Jurkat, Clone E6-1 (cell line): ENCODE data around the gene SLC44A3.

ENCODE experiments used
- DNase-seq: peaks from one replicate; pipeline ENCODE4 v3.0.0-alpha.2; 2011; ENCODE audit warnings: low read depth, low spot score
- H3K4me3 ChIP-seq: 2 replicates; pipeline ENCODE4 v1.5.1; 2011; ENCODE audit warnings: mild to moderate bottlenecking, low read length, control low read depth, moderate library complexity

SLC44A3 gene

DNA sequence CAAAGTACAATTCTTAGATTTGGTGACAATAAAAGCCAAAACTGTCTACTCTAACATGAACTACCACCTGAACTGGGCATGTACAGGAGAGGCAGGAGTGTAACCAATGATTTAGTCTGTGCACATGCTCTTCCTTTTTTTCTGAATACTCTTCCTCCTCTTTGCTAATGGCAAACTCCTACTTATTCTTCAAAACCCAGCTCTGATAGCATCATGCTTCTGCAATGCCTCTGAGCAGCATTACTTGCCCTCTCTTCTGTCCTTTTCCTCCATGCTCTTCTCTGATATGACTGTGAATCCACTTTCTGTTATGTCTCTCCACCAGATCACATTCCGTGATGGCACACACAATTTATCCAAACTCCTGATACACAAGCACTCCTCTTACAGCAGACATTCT is 75.4 kb downstream of the SLC44A3 start:
- DNase-seq: no peak
- H3K4me3 ChIP-seq: no peak overlapping the region

DNA sequence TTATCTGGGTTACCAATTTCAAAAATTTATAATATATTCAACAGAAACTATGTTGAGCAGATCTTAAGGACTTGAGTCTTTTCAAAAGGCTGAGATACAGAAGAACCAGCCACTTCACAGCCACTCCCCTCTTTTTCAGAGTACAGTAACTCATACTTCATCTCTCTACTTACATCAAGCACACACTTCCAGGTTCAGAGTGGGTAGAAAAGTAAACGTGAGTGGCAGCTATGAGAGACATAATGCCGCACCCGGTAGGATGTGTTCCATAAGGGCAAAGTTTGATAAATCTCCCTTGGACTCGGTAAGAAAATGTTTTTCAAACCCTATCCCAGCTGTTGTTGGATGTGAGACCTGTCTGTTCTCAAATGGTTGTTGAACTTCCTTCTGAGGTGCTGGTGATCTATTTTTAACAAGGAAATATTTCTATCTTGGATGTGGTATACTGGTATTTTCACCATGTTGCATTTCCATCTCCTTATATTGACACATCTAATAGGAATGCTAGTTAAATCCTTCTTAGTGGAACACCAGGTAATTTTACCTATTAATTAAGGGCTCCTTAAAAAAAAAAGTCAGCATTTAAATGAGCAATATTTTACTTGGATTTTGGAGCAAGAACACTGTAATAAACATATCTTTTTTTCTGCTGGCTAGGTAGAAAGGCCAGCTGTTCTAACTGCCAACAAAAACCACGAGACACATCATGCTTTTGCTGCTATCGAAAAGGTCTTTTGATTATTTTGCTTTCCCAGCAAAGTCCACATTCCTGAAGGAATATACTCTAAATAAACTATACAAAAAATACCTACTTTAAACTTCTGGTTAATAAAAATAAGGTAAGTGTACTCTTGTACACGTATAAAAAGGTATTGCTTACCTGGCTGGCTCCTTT is 78.6 kb downstream of the SLC44A3 start:
- H3K4me3 ChIP-seq: no peak overlapping the region
- no peak for DNase-seq

DNA sequence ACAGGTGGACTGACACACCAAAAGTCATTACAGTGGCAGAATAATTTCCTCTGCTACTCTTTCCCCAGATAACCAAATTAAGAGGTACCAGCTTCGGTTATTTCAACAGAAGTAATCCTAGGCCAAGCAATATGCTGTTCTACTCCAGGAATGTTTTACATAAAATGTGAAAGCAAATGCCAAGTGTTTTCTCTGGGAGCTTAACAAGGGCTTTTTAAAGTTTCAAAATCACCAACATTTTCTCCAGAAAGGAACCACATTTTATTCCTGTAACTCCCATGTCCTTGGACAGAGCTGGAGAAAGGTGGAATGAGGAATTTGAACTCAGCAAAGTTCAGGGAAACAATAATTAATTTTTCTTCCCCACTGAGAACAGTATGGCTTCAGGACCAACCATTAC is 79.6 kb downstream of the SLC44A3 start:
- no peak overlapping the region for H3K4me3 ChIP-seq
- no peak for DNase-seq

DNA sequence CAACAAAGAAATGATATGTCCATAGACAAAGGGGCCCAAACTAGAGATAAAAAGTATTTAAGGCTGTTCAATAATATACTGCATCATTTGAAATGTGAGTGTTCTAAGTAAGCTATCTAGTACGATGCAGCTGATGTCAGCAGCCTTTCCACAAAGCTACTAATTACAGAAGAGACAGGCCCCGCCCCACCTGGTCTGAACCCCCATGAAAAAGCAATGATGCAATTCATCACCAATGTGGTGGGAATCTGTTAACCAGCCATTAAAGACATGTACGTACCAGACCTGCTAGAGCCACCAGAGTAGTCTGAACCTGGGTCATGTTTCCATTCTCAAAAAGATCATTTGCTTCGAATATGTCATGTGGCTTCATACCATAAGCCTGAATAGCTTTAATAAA is 81.7 kb downstream of the SLC44A3 start:
- no peak for DNase-seq
- no peak overlapping the region for H3K4me3 ChIP-seq

DNA sequence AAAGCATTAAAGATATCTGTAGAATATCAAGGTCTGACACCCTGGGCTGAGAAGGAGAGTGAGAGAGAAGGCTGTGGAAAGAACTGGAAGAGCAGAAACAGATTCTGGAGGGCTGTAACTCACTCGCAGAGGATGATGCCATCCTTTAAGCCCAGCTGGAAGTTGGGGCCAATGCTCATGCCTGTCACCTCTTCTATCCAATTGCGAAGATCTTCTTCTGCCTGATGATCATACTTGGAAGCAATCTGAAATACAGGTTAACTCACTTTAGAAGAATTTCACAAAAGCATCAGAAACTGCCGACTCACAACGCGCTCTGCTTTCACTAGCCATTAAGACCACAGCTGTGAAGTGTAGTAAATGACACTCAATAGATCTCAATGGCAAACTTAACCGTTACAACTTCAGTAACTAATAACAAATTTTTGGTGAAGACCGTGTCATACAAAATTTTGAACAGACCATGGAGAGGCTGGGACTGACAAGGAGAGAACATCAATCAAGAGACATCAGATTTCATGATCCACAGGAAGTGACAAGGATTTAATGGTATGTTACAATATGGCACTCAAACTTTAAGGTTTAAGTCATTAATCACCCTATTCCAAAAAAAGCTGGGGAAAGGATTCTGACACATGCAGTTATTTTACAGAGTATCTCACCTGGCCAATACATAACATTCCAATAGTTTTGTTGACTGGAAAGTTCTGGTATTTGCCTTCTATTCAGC is 83.3 kb downstream of the SLC44A3 start:
- H3K4me3 ChIP-seq: no peak overlapping the region
- no peak for DNase-seq

DNA sequence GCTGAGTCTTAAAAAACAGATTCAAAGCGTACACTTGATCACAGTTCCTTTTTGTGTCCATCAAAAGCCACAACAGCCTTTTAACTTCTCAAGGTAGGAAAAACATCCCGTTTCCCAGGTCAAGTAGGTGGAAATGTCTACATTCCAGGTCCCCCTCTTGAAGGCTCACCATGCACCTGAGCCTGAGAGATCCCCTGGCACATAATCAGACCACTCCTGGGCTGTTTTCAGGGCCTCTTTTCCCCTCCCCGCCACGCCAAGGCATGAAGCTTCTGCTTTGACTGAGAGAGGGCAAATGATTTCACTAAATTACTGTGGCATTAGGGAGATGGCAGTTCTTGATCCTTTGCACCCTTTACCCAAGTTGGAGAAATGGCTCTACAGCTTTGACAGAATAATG is 85.0 kb downstream of the SLC44A3 start:
- no peak for DNase-seq

DNA sequence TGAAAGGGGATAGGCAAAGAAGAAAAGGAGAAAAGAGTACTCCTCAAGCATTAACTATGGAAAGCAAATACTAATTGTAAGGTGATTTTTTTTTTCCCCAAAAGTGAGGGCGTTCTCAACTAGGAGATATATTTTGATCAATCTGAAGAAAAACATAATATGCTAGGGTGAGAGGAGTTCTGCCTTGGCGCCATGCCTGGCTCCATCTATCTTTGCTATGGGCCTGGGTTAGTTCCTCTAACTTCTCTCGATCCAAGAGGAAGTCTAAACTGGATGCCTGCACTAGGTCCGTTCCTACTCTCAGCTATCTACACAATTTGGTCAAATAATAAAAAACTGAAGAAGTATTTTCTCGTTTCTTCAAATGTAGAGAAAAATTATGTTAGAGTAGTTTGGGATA is 86.2 kb downstream of the SLC44A3 start:
- no peak overlapping the region for H3K4me3 ChIP-seq
- DNase-seq: no peak

More for the DNA sequence above, 85.0 kb downstream of the SLC44A3 start:
- no peak overlapping the region for H3K4me3 ChIP-seq

DNA sequence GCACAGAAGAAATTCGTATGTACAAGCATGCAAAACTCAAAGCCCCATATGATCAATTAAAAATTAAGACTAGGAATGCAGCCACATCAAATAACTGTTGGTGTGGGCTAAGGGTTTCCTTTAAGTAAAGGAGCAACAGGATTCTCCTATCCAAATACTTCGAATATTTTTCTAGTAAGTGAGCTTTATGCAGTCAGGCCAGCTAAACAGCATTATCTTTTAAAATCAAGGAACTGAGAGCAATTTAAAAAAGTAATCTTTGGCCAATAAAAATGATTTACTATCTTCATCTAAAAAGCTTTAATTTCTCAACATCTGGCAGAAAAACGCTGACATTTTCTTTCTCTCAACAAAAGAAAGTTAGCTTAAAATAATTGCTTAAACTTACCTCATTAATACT is 87.0 kb downstream of the SLC44A3 start:
- DNase-seq: no peak
- no peak overlapping the region for H3K4me3 ChIP-seq

DNA sequence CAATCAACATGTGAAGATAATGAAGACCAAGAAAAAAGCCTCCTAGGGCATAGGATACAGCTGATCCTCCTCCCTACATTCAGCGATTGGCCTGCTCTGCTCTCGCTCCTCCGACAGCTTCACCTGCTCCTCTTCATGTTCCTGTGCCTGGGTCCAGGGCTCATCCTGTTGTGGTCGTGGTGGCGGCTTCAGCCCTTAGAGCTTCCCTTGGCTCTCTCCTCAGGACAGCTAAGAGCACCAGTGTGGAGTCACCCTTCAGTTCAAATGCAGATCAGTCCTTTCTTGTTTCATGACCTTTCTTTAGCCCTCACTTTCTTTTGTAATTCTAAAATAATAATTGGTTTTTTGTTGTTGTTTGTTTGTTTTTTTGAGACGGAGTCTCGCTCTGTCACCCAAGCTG is 88.0 kb downstream of the SLC44A3 start:
- DNase-seq: no peak
- no peak overlapping the region for H3K4me3 ChIP-seq

DNA sequence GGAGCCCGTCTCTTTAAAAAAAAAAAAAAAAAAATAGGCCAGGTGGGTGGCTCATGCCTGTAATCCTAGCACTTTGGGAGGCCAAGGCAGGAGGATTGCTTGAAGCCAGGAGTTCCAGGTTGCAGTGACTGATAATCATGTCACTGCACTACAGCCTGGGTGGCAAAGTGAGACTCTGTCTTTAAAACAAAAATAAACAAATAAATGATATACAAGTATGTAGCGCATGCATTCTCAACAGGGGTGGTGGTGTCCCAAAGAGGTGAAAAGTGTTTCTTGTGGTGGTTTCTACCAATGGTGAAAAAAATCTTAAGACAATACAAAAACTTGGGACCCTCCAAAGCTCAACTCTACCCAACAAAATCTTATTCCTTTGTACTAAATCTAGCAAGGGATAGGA is 88.8 kb downstream of the SLC44A3 start:
- H3K4me3 ChIP-seq: no peak overlapping the region
- DNase-seq: no peak

DNA sequence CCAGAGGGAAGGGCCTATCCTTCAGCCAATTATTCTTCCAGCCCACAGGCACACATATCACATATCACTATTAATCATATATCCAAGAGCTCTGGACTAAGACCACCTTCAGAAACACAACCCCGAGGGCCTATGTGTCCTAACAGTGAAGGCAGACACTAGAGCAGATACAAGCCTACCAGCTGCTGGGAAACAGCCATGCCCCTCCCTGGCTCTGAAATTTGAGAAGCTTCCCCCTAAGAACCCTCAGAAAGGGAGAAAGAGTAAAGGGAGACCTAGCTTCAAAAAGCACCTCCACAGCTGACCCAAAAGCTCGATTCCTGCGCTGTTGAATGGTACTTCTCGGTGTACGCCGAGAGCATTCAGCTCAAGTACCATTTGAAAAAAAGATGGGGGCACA is 89.3 kb downstream of the SLC44A3 start:
- no peak for DNase-seq
- no peak overlapping the region for H3K4me3 ChIP-seq

DNA sequence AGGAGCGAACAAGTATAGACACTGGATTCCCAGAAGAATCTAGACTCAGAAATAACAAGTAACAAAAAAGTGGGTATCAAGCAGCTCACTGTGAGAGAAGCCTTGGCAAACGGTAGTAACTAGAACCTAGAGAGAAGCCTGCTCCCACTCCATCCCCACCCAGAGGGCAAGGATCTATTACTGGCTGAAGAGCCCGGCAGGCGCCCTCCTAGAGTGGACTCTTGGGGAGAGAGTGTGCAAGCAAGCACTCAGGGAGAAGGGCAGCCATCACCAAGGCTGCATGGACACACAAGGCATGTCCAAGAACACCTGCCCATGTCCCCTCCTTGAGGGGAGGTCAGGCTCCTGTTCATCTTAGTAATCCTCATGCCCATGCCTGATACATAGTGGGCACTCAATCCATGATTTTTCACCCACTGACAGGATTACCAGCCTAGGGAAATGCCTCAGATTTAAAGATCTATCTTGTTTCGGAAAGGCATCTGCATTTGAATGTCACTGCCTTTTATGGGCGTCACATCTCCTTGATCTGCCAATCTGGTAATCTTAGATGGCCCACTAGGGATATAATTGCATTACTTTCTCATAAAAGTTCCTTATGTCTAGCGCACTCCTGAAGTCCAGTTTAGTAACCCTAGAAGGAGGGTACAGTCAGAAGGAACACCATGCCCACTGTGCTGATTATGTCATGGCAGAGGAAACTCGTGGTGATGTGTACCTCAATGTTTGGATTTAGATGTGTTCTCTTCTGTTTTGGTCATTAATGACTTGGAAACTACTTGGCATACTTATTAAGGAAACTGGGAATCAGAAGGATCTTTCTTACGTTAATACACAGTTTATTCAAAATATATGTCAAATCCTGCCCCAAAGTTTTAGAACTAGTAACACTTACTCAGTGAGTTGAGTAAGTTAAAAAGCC is 92.4 kb downstream of the SLC44A3 start:
- no peak overlapping the region for H3K4me3 ChIP-seq
- no peak for DNase-seq

DNA sequence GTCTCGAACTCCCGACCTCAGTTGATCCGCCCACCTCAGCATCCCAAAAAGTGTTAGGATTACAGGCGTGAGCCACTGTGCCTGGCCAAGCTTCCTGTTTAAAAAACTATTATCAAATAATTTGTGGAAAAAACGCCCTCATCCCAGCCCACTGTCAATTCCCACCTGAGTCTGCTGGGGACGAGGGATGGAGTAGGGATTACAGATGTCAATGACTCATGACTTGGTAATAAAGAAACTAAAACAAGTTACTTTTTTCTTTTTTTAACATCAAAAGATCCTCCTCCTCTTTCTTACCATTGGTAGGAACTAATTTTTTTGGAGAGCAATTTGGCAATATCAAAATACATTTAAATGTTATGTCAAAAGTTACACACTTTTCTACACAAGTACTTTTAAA is 97.1 kb downstream of the SLC44A3 start:
- DNase-seq: no peak
- no peak overlapping the region for H3K4me3 ChIP-seq

DNA sequence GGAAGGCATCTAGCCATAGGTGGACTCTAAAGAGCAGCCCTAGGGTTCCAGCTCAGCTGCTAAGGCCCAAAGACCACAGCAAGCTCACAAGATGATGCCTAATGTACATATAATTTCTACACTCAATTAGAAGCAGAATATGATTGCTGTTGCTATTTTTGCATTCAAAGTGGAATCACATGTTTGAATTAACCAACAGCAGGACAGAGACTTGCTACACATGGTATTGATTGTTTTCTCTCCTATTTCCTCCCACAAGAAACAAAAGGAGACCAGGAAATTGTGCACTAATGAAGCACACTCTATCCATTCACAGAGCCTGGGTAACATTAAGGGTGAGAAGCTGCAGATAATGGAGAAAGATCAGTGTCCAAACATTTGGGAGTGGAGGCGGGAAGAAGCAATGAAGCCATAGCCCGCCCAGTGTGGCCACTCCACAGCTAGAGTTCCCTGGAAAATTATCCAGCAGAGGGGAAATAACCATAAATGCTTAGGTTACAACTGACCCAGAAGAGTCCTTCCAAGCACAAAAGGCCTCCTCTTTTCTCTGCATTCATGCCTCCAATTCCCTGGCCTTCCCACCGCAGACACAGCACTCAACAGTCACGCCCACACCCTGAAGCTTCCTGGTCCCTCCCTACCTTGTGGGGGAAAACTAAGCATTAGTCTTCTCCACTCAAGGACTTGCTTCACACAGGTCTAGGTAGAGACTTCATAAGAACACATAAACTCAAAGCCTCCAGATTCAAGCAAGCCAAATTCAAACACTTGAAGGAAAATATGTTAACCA is 99.3 kb downstream of the SLC44A3 start:
- no peak overlapping the region for H3K4me3 ChIP-seq
- DNase-seq: no peak

DNA sequence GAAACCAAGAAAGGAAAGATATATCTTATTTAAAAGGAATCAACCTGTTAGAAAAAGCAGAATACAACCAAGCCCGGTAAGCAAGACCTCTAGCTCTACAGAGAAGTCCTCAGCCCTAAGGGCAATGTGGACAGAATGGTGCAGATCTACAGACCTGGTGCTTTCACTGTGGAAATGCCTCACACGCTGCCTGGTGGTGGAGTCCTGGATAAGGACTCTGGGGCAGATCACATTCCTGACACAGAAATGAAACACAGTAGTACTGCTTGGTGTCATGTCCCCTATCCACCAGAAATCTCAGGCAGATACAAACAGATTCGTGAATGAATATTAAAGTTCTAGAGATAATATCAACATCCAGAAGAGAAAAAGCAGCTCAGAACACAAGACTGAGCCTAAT is 99.9 kb downstream of the SLC44A3 start:
- H3K4me3 ChIP-seq: no peak overlapping the region
- DNase-seq: no peak

DNA sequence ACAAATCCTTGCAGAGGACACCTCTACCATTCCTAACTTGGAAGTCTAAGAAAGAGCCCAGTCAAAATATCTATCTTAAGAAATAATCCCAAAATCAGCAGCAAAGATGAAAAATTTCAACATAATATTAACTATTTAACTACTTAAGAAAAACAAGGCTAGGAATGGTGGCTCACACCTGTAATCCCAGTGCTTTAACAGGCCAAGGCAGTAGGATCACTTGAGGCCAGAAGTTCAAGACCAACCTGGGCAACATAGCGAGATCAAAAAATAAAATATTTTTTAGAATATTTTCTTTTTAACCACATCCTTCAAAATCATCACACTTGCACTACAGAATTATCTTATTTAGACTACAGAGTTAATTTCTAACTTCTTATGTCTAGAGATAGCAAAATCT is 101.8 kb downstream of the SLC44A3 start:
- no peak for DNase-seq
- H3K4me3 ChIP-seq: no peak overlapping the region

DNA sequence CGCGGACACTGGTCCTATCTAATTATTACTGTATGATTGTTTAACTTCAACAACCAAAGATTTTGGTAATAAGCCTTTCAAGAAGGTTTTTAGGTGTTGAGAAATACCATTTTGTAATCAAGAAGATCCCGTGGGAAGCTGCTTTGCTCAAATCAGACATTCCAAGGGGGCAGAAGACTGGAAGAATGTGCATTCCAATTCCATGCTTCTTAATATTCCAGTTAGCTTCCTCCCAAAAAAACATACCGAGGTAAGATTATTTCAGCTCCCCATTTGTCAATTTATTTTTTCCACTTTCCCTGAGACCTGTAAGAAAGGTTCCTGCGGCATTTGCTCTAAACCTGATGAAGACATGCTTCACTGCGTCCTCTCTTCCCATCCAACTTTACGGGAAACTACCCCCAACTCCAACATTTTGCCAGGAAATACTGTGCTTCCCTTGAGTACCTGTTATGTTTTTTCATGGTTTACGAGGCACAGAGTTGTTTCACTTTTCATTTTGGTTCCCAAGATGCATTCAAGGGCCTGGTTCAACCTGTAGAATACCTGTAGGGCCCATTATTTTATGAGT is 102.7 kb downstream of the SLC44A3 start:
- H3K4me3 ChIP-seq: no peak overlapping the region
- no peak for DNase-seq

DNA sequence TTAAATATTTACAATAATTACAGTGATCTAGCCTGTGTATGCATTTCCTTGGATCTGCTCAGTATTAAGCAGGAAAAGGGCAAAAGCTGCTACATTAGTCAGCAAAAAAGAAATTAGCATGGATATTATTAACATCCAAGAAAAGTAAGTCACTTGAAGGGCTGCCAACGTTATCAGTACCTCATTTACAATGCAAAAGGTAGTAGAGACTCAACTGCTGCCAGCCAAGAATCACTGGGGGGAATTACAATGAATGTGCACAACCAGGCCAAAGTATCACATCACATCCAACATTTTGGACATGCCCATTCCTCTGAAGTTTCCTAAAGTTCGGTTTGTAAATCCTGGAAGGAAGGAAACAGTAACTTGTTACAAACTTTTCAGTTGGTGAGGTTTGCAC is 104.8 kb downstream of the SLC44A3 start:
- H3K4me3 ChIP-seq: no peak overlapping the region
- no peak for DNase-seq
